Retinal pigment epithelial cell (primary cell): ENCODE results near the gene RBP3.
A peak's percentile ranks its signal among the peaks of the same experiment; 100 is the strongest.

ENCODE experiments used
- DNase-seq: peaks from one replicate; pipeline ENCODE4 v3.0.0-alpha.2; 2010; ENCODE audit warnings: low read depth
- H3K4me3 ChIP-seq: 2 replicates; pipeline ENCODE4 v1.5.1; 2011; ENCODE audit warnings: mild to moderate bottlenecking, low read length, control low read depth, moderate library complexity
- CTCF ChIP-seq: conservative IDR thresholded peaks from 2 replicates; pipeline ENCODE4 v1.5.1; 2011; ENCODE audit warnings: low read depth, low read length, control low read depth, inconsistent platforms

RBP3 gene

GRCh38 chr10:47305566-47305965 is 42.6 kb upstream of the RBP3 start:
- no peak for DNase-seq
- TF ChIP-seq CTCF: no peak

GRCh38 chr10:47306387-47307210 is 41.6 kb upstream of the RBP3 start:
- no peak for TF ChIP-seq CTCF

More at GRCh38 chr10:47305566-47305965, 42.6 kb upstream of the RBP3 start:
- H3K4me3 ChIP-seq: no peak overlapping the region

GRCh38 chr10:47307381-47307780 is 40.8 kb upstream of the RBP3 start:
- H3K4me3 ChIP-seq: no peak overlapping the region
- no peak for DNase-seq
- no peak for TF ChIP-seq CTCF

More at GRCh38 chr10:47306387-47307210, 41.6 kb upstream of the RBP3 start:
- DNase-seq: no peak
- no peak overlapping the region for H3K4me3 ChIP-seq

GRCh38 chr10:47308775-47309174 is 39.4 kb upstream of the RBP3 start:
- no peak for TF ChIP-seq CTCF
- no peak for DNase-seq
- H3K4me3 ChIP-seq: no peak overlapping the region

GRCh38 chr10:47309408-47310089 is 38.6 kb upstream of the RBP3 start:
- TF ChIP-seq CTCF: peak; percentile 42
- no peak for DNase-seq

GRCh38 chr10:47310090-47310505 is 38.1 kb upstream of the RBP3 start:
- no peak for DNase-seq
- TF ChIP-seq CTCF: no peak
- H3K4me3 ChIP-seq: no peak overlapping the region

More at GRCh38 chr10:47309408-47310089, 38.6 kb upstream of the RBP3 start:
- no peak overlapping the region for H3K4me3 ChIP-seq
